Coronary artery (tissue), 2 donors: Measurements from ENCODE around the gene BCL2.
A peak's percentile ranks its signal among the peaks of the same experiment; 100 is the strongest.

ENCODE experiments used
- DNase-seq: peaks from one replicate; pipeline ENCODE4 v3.0.0-alpha.2; 2017; ENCODE audit warnings: low spot score
- H3K27ac ChIP-seq, 2 donors: fragments of 200-600 bp; sonication (generic); one replicate each; pipeline ENCODE4 v1.5.1; 2016 to 2019
- H3K4me3 ChIP-seq: fragments of 200-600 bp; sonication (generic); 2 replicates; pipeline ENCODE4 v1.5.1; 2016; ENCODE audit warnings: mild to moderate bottlenecking, moderate library complexity
- TF ChIP-seq, protein P1 (sequence below): fragments of 200-600 bp; sonication (generic); IDR thresholded peaks from one replicate; pipeline ENCODE4 v1.5.1; 2019; ENCODE audit warnings: antibody characterized with exemption

BCL2 gene

DNA sequence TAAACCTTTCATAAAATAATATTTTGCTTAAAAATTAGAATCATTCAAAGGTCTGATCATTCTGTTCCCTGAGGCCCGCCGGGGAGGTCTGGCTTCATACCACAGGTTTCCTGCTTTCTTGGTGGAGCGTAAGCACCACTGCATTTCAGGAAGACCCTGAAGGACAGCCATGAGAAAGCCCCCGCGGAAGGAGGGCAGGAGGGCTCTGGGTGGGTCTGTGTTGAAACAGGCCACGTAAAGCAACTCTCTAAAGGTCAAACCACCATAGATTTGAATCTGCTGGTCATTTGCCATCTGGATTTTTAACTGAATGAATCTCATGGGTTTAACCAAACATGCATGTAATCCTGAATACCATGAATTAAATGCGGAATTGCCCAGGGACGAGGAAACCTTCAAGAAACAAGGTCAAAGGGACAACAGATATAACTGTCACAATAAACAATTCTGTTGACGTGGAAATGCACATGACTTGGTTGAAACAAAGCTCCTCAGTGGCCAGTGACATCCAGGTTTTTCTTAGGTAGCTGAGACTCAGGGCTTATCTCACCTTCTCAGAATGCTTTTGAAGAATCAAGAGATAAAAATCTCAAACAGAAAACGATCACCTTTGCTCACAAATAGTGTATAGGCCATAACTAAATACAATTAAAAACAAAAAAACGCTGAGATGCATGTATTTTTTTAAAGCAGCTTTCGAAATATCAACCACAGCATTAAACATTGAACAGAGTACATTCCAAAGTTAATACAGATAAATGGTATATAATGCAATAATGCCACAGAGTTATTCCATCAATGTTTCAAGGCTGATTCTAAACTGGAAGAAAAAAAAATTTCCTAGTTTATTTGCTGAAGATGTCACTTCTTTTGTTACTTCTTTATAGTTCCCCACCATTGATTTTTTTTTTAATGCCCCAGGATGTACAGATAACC lies 193.2 kb downstream of the BCL2 start:
- no peak overlapping the region for H3K27ac ChIP-seq
- no peak overlapping the region for H3K4me3 ChIP-seq
- no peak for DNase-seq
- TF ChIP-seq, protein P1, sequence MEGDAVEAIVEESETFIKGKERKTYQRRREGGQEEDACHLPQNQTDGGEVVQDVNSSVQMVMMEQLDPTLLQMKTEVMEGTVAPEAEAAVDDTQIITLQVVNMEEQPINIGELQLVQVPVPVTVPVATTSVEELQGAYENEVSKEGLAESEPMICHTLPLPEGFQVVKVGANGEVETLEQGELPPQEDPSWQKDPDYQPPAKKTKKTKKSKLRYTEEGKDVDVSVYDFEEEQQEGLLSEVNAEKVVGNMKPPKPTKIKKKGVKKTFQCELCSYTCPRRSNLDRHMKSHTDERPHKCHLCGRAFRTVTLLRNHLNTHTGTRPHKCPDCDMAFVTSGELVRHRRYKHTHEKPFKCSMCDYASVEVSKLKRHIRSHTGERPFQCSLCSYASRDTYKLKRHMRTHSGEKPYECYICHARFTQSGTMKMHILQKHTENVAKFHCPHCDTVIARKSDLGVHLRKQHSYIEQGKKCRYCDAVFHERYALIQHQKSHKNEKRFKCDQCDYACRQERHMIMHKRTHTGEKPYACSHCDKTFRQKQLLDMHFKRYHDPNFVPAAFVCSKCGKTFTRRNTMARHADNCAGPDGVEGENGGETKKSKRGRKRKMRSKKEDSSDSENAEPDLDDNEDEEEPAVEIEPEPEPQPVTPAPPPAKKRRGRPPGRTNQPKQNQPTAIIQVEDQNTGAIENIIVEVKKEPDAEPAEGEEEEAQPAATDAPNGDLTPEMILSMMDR = no peak

DNA sequence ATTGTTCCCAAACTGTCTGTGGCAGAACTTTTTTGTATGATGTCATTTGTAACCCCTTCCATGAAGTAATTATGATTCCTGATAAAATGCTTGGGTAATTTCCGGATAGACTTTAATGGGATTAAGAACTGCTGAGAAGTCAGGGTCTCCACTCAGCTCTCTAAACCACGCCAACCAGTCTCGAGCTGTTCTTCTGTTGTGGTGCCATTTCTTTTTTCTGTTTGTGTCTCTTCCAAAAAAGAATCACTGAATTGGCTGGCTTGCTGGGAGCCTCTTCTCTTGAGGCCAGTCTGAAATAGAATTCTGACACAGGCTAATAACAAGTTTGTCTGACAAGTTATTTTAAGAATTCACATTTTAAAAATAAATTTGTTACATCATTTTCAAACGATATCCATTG lies 198.9 kb downstream of the BCL2 start:
- no peak for DNase-seq
- Histone ChIP-seq H3K27ac (no peak overlapping the region), H3K4me3 (no peak overlapping the region)
- TF ChIP-seq, protein P1 = no peak

DNA sequence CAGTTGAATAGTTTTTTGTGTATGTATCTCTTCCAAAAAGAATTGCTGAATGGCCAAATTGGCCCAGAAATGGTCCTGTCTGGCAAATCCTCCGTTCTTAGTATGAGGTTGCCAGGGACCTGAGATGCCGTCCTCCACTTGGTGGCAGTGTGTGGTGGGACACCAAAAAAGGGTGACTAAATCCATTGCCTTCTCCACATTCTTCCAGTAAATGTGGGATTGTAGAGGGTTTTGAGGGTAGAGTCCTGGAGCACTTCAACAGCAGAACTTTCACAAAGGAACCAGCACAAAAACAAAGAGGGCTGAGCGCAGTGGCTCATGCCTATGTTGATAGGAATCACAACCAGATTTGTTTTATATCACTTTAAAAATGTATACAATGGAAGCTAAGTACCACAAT lies 199.9 kb downstream of the BCL2 start:
- H3K4me3 ChIP-seq = no peak overlapping the region
- TF ChIP-seq, protein P1 = no peak
- DNase-seq = no peak
- H3K27ac ChIP-seq = no peak overlapping the region

DNA sequence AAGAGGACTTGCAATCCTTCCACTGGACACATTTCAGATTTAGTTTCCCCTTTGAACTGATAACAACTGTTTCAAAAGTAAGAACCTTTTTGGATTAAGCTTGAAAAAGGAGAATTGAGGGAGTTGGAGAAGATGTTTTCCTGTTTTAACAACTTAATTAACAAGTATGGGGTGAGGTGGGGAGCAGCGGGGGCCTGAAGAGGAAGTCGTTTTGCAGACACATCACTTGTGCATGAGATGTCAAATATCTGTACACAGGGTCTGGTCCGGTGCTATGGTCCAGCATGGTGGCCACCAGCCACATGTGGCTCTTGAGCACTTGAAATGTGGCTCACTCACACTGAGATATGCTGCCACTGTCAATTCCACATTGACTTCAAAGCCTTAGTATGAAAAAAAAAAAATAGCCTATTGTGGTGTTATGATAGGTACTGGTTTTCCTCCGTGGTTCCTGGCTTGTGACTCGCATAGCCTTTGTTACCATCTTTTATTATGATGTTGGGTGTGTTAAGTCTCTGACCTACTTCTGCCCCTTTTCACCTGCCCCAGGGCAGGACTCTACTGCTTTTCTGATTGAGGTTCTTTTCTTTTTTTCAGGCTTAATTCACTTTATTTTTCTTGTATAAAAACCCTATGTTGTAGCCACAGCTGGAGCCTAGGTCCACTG lies 205.5 kb downstream of the BCL2 start:
- no peak for DNase-seq
- TF ChIP-seq, protein P1 = no peak
- H3K4me3 ChIP-seq = no peak overlapping the region
- H3K27ac ChIP-seq = no peak overlapping the region

DNA sequence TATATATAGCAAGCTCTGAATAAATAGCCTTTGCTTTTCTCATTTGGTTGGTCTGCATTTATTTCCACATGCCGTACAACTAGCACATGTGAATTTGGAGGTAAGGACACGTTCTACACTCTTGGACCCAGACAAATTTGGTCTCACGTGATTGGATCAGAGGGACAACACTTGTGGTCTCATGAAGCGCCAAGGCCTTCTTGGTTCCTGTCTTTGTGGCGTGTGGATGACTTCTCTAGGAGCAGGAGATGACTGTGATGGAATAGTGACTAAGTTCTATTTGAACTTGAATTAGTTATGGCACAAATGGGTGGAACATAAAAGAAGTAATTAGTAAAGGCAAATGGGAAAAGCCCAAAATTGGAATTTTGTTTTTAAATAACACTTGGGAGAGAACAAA lies 206.9 kb downstream of the BCL2 start:
- no peak overlapping the region for H3K4me3 ChIP-seq
- no peak for DNase-seq
- peak overlapping the region in 1 of 2 donors; percentile 7 for H3K27ac ChIP-seq
- TF ChIP-seq, protein P1 = no peak

DNA sequence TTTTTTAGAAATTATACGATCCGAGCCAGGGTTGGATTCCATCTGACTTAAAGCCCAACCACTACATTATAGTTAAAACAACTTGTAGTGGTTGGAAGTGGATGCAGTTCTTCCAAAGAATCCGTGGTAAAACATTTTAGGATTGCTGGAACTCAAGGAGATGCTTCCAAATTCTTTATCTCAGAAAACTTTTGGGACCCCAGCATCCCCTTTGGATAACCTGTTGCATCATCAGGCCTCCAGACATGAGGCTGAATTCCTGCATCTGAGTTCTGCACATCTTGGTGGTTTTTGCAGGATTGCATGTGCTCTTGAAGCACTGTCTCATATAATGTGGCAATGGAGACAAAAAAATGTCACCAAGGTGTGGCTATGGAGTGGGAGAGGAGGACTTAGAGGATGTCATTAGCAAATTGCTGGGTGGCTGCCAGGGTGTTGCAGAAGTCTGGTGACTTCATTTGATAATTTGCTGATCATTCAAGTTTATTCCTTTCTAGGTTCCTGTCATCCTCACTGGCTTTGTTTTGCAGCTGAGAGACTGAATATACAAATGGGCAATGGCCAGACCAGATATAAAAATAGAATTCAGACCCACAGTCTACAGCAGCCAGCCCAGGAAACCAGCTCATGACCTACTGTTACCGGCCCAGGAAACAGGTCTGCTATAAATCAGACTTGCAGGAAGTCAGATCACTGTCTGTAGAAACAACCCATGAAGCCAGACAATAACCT lies 207.7 kb downstream of the BCL2 start:
- no peak overlapping the region for H3K4me3 ChIP-seq
- H3K27ac ChIP-seq = peak overlapping the region in 1 of 2 donors; percentile 7
- no peak for DNase-seq
- TF ChIP-seq, protein P1 = no peak
